ENCODE data around the gene CCDC124. TPM values are rescaled to one million over a fixed set of nuclear protein-coding genes. Genes with fewer than 3 reads are reported as not detected.
A peak's percentile ranks its signal among the peaks of the same experiment; 100 is the strongest.

Gene CCDC124
- total RNA-seq, 1 donor from 2014 or later, result 97.3 TPM

DNA sequence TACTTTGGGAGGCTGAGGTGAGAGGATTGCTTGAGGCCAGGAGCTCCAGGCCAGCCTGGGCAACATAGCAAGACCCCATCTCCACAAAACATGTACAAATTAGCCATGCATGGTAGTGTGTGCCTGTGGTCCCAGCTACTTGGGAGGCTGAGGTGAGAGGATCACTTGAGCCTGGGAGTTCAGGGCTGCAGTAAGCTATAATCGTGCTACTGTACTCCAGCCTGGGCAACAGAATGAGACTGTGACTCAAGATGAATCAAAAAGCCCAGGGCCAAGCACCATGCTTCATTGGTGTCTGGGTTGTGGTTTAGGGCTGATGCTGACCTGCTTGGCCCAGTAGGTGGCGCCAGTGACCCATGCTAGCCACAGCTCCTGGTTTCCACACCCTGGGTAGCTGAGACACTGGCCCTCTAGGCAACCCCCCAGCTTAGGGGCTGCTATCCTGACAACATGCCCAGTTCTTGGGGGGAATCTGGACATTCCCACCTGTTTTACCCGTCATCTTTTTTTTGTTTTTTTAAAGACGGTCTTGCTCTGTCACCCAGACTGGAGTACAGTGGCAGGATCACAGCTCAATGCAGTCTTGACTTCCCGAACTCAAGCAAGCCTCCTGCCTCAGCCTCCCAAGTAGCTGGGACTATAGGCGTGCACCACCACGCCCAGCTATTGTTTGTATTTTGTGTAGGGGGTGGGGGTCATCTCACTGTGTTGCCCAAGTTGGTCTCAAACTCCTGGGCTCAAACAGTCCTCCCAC lies 5.5 kb downstream of the CCDC124 start:
- no peak overlapping the region for H3K4me3 Mint-ChIP-seq (ENCODE audit: unreplicated experiment)
- Histone ChIP-seq H3K9ac (ENCODE audit: low read length) (no peak overlapping the region), H3K36me3 (ENCODE audit: insufficient read depth, low read length) (no peaks in the 10 kb centered on the region), H3K9me3 (ENCODE audit: insufficient read depth, low read depth, low read length) (no peaks in the 10 kb centered on the region), H3K4me2 (ENCODE audit: low read length) (no peak overlapping the region), H3K79me2 (ENCODE audit: insufficient read depth, low read length) (peaks cover 10% of the 10 kb centered on the region), H2AFZ (ENCODE audit: low read depth, low read length) (no peak overlapping the region), H3K27me3 (ENCODE audit: insufficient read depth, low read length) (no peaks in the 10 kb centered on the region), H3K27ac (ENCODE audit: low read depth, low read length) (no peak overlapping the region), H4K20me1 (ENCODE audit: insufficient read depth, low read length) (peaks cover 16% of the 10 kb centered on the region), H3K4me3 (ENCODE audit: insufficient read depth, low read depth, low read length) (no peak overlapping the region), H3K4me1 (ENCODE audit: insufficient read depth, low read length) (peaks cover 6% of the 10 kb centered on the region)
- TF ChIP-seq, protein P1, sequence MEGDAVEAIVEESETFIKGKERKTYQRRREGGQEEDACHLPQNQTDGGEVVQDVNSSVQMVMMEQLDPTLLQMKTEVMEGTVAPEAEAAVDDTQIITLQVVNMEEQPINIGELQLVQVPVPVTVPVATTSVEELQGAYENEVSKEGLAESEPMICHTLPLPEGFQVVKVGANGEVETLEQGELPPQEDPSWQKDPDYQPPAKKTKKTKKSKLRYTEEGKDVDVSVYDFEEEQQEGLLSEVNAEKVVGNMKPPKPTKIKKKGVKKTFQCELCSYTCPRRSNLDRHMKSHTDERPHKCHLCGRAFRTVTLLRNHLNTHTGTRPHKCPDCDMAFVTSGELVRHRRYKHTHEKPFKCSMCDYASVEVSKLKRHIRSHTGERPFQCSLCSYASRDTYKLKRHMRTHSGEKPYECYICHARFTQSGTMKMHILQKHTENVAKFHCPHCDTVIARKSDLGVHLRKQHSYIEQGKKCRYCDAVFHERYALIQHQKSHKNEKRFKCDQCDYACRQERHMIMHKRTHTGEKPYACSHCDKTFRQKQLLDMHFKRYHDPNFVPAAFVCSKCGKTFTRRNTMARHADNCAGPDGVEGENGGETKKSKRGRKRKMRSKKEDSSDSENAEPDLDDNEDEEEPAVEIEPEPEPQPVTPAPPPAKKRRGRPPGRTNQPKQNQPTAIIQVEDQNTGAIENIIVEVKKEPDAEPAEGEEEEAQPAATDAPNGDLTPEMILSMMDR (IDR thresholded peaks at IDR 0.05; ENCODE audit: insufficient read depth, low read depth, low read length), result peak; percentile 96
- no peak for TF ChIP-seq EZH2 (IDR thresholded peaks at IDR 0.05; ENCODE audit: insufficient read depth, low read length)
- FAIRE-seq, result no peak
- H3K27me3 Mint-ChIP-seq (ENCODE audit: low read depth, unreplicated experiment), result no peaks in the 10 kb centered on the region
- peaks cover 6% of the 10 kb centered on the region for H3K36me3 Mint-ChIP-seq (ENCODE audit: low read depth, unreplicated experiment)
- no peak overlapping the region for H3K27ac Mint-ChIP-seq (ENCODE audit: unreplicated experiment)
- H3K4me1 Mint-ChIP-seq (ENCODE audit: low read depth, unreplicated experiment), result peaks cover 5% of the 10 kb centered on the region
- peak; percentile 71 for DNase-seq (ENCODE audit: low read depth)
- H3K9me3 Mint-ChIP-seq (ENCODE audit: unreplicated experiment), result no peaks in the 10 kb centered on the region

DNA sequence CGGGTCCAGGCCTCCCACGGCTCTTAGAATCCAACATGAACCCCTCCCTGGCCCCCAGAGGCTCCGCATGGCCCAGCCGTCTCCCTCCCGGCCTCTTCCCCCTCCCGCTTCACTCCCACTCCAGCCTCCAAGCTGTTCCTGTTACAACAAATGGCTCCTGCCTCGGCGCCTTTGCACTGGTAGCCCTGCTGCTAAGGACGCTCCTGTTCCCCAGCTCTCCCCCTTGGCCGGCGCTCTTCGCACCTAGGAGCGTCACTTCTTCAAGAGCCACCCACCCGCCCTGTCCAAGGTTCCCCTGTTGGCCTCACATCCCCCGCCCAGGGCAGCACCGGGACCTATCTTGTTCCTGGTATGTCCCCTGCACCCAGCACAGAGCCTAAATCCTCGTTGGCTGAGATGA lies 9.4 kb downstream of the CCDC124 start:
- H3K9me3 Mint-ChIP-seq (ENCODE audit: unreplicated experiment), result no peaks in the 10 kb centered on the region
- Histone ChIP-seq H4K20me1 (ENCODE audit: insufficient read depth, low read length) (peaks cover 34% of the 10 kb centered on the region), H3K9ac (ENCODE audit: low read length) (no peak overlapping the region), H3K4me3 (ENCODE audit: insufficient read depth, low read depth, low read length) (no peak overlapping the region), H3K79me2 (ENCODE audit: insufficient read depth, low read length) (no peaks in the 10 kb centered on the region), H3K36me3 (ENCODE audit: insufficient read depth, low read length) (no peaks in the 10 kb centered on the region), H3K27ac (ENCODE audit: low read depth, low read length) (no peak overlapping the region), H3K9me3 (ENCODE audit: insufficient read depth, low read depth, low read length) (no peaks in the 10 kb centered on the region), H2AFZ (ENCODE audit: low read depth, low read length) (no peak overlapping the region), H3K27me3 (ENCODE audit: insufficient read depth, low read length) (no peaks in the 10 kb centered on the region), H3K4me1 (ENCODE audit: insufficient read depth, low read length) (peaks cover 9% of the 10 kb centered on the region), H3K4me2 (ENCODE audit: low read length) (no peak overlapping the region)
- H3K36me3 Mint-ChIP-seq (ENCODE audit: low read depth, unreplicated experiment), result peaks cover 5% of the 10 kb centered on the region
- no peak for TF ChIP-seq EZH2 (IDR thresholded peaks at IDR 0.05; ENCODE audit: insufficient read depth, low read length)
- TF ChIP-seq, protein P1 (IDR thresholded peaks at IDR 0.05; ENCODE audit: insufficient read depth, low read depth, low read length), result no peak
- DNase-seq (ENCODE audit: low read depth) (no peak), FAIRE-seq (no peak)
- H3K4me1 Mint-ChIP-seq (ENCODE audit: low read depth, unreplicated experiment), result peaks cover 4% of the 10 kb centered on the region
- H3K27me3 Mint-ChIP-seq (ENCODE audit: low read depth, unreplicated experiment), result no peaks in the 10 kb centered on the region
- no peak overlapping the region for H3K27ac Mint-ChIP-seq (ENCODE audit: unreplicated experiment)
- H3K4me3 Mint-ChIP-seq (ENCODE audit: unreplicated experiment), result no peak overlapping the region
